A549 (cell line): Measurements from ENCODE around the gene FBXO21. TPM values are rescaled to one million over a fixed set of nuclear protein-coding genes. Genes with fewer than 3 reads are reported as not detected.
A peak's percentile ranks its signal among the peaks of the same experiment; 100 is the strongest.

Experiments
- ATAC-seq, 2 experiments: fragments of 200-7000 bp in 1 of 2; fragments of >200 bp in 1 of 2; cut with Nextera tagmentation in 1 of 2; cut with Tn5 transposase in 1 of 2; 3 replicates each; pipeline versions ENCODE4 v1.8.0 to v1.9.1; 2018 to 2020; ENCODE audit warnings: mild to moderate bottlenecking in 1 of 2, moderate library complexity in 1 of 2
- CTCF ChIA-PET: fragments of 300-600 bp; sonication (Branson Sonifier 250); formaldehyde crosslinking; extraction: SDS; loops from one replicate; lab custom pipeline; 2021; ENCODE audit warnings: antibody characterized with exemption, inconsistent platforms; lab: Yijun Ruan, JAX
- POLR2A ChIA-PET: fragments of 350-600 bp; formaldehyde crosslinking; extraction: SDS; loops from one replicate; lab custom pipeline; 2021; ENCODE audit warnings: antibody characterized with exemption, inconsistent platforms; lab: Yijun Ruan, JAX
- DNase-seq, 2 experiments: peaks; one replicate each; pipeline versions ENCODE4 v3.0.0 to v3.0.0-alpha.2; 2011 to 2016; ENCODE audit warnings: low read depth in 1 of 2, low spot score in 1 of 2
- FAIRE-seq: peaks from 2 replicates; lab custom pipeline; 2011; peaks lifted over from hg19 to GRCh38; lab: Jason Lieb, UNC
- H3K27ac ChIP-seq, 2 experiments: fragments of >200 bp; sonication (Bioruptor Twin); formaldehyde crosslinking; 3 replicates each; pipeline ENCODE4 v1.5.1; 2016 to 2017
- H3K4me1 ChIP-seq: fragments of >200 bp; sonication (Bioruptor Twin); formaldehyde crosslinking; 3 replicates; pipeline ENCODE4 v1.6.1; 2016
- H3K4me2 ChIP-seq: fragments of >200 bp; sonication (Bioruptor Twin); formaldehyde crosslinking; 3 replicates; pipeline ENCODE4 v1.6.1; 2016
- H3K4me3 ChIP-seq: fragments of >200 bp; sonication (Bioruptor Twin); formaldehyde crosslinking; 3 replicates; pipeline ENCODE4 v1.5.1; 2016
- H3K9me3 ChIP-seq: fragments of >200 bp; sonication (Bioruptor Twin); formaldehyde crosslinking; 3 replicates; pipeline ENCODE4 v1.6.1; 2016
- BCL3 ChIP-seq: fragments of >200 bp; sonication (Bioruptor Twin); formaldehyde crosslinking; IDR thresholded peaks from 3 replicates; pipeline ENCODE4 v1.6.1; 2016
- CEBPB ChIP-seq, 2 experiments: fragments of >200 bp in 1 of 2; sonication (Bioruptor Twin) in 1 of 2; formaldehyde crosslinking in 1 of 2; IDR thresholded peaks; 2 replicates each; pipeline ENCODE4 v1.6.1; 2012 to 2016
- EHF ChIP-seq: fragments of 250-450 bp; sonication (Bioruptor Pico); IDR thresholded peaks from 2 replicates; pipeline ENCODE4 v1.5.0; 2020; ENCODE audit warnings: mild to moderate bottlenecking
- FOSL2 ChIP-seq, 2 experiments: fragments of 450-650 bp in 1 of 2; fragments of >200 bp in 1 of 2; sonication (Bioruptor Twin) in 1 of 2; formaldehyde crosslinking; IDR thresholded peaks; 2 replicates each; pipeline versions ENCODE4 v1.5.0 to v1.6.1; 2016 to 2020; ENCODE audit warnings: mild to moderate bottlenecking in 1 of 2, moderate library complexity in 1 of 2
- FOXS1 ChIP-seq: fragments of 250-450 bp; sonication (Bioruptor Pico); IDR thresholded peaks from 2 replicates; pipeline ENCODE4 v1.5.0; 2020; ENCODE audit warnings: mild to moderate bottlenecking, moderate library complexity
- HDAC2 ChIP-seq: fragments of 200-600 bp; sonication (generic); IDR thresholded peaks from 2 replicates; pipeline ENCODE4 v1.6.1; 2016
- HES2 ChIP-seq: fragments of >200 bp; sonication (Bioruptor Twin); formaldehyde crosslinking; IDR thresholded peaks from 2 replicates; pipeline ENCODE4 v1.6.1; 2016
- HOXA7 ChIP-seq: fragments of 250-450 bp; sonication (Bioruptor Pico); IDR thresholded peaks from 2 replicates; pipeline ENCODE4 v1.5.0; 2020; ENCODE audit warnings: mild to moderate bottlenecking, moderate library complexity
- HOXB5 ChIP-seq: fragments of 250-450 bp; sonication (Bioruptor Pico); IDR thresholded peaks from 2 replicates; pipeline ENCODE4 v1.5.0; 2020; ENCODE audit warnings: mild to moderate bottlenecking, moderate library complexity
- MAFK ChIP-seq: fragments of 450-650 bp; IDR thresholded peaks from 2 replicates; pipeline ENCODE4 v1.6.1; 2014; ENCODE audit not compliant: partially characterized antibody
- MAZ ChIP-seq: fragments of 150-350 bp; IDR thresholded peaks from 2 replicates; pipeline ENCODE4 v1.6.1; 2014; ENCODE audit warnings: antibody characterized with exemption, low read depth, low read length, borderline replicate concordance
- MYC ChIP-seq: IDR thresholded peaks from 2 replicates; pipeline ENCODE4 v1.6.1; 2012; ENCODE audit warnings: mild to moderate bottlenecking, inconsistent platforms, low read length, improper control_type of control experiment, borderline replicate concordance
- NR3C1 ChIP-seq: fragments of >200 bp; sonication (Bioruptor Twin); formaldehyde crosslinking; IDR thresholded peaks from 3 replicates; pipeline ENCODE4 v1.6.1; 2017
- PBX3 ChIP-seq: IDR thresholded peaks from 2 replicates; pipeline ENCODE4 v1.6.1; 2012
- RARB ChIP-seq: fragments of 250-450 bp; sonication (Bioruptor Pico); IDR thresholded peaks from 2 replicates; pipeline ENCODE4 v1.8.0; 2021; ENCODE audit warnings: mild to moderate bottlenecking, moderate library complexity
- REST ChIP-seq: fragments of 200-600 bp; sonication (generic); IDR thresholded peaks from 2 replicates; pipeline ENCODE4 v1.6.1; 2016; ENCODE audit warnings: antibody characterized with exemption, mild to moderate bottlenecking, moderate library complexity
- SMC3 ChIP-seq: fragments of >200 bp; sonication (Bioruptor Twin); formaldehyde crosslinking; IDR thresholded peaks from 3 replicates; pipeline ENCODE4 v1.6.1; 2018; ENCODE audit warnings: inconsistent platforms
- USF2 ChIP-seq: fragments of 450-650 bp; IDR thresholded peaks from 2 replicates; pipeline ENCODE4 v1.6.1; 2014; ENCODE audit warnings: antibody characterized with exemption
- ZC3H11A ChIP-seq: fragments of 450-650 bp; IDR thresholded peaks from 2 replicates; pipeline ENCODE4 v1.6.1; 2014; ENCODE audit warnings: antibody characterized with exemption, mild to moderate bottlenecking
- WGBS: methylation state at CpG from one replicate; pipeline ENCODE4 v1.1.6; 2017; ENCODE audit errors: missing lambda C conversion rate; 5-methylcytosine and 5-hydroxymethylcytosine counted together
- polyA plus RNA-seq, 4 experiments: library from polyadenylated mRNA; depleted of rRNA in 3 of 4; stranded (reverse); fragments of >200 nt; fragmentation: RNase III in 1 of 4; extraction: RNeasy Plus Mini Kit Qiagen cat#74134 plus additional on column Dnase treatment in 1 of 4; gene quantifications; 2 replicates in 3 of 4; 3 replicates in 1 of 4; pipeline ENCODE4 v1.2.3, GENCODE V29; 2011 to 2017

The FBXO21 gene
- polyA plus RNA-seq, 2 of the 4 experiments (the other 2 are of a cell fraction) = 33.2 to 62.4 TPM

GRCh38 chr12:117208206-117208605 is 17.9 kb upstream of the FBXO21 start:
- DNase-seq (no peak), FAIRE-seq (no peak), ATAC-seq (no peak)
- ChIA-PET POLR2A (no interaction called here), CTCF (interaction anchor here (0.8 to 16.3 kb wide), 3 partner anchors 9 to 643 kb away, joined by 3 to 287 read pairs (median 9); no protein-coding TSS in a partner anchor)
- 79% methylated on average over 16 of the region's 16 CpGs for WGBS
- no peak for TF ChIP-seq MAZ
- Histone ChIP-seq H3K9me3 (no peaks in the 10 kb centered on the region), H3K4me2 (no peak overlapping the region), H3K27ac (no peak overlapping the region), H3K4me3 (no peak overlapping the region), H3K4me1 (0 out of 3 replicates have a peak, but pooled peaks cover 2% of the 10 kb centered on the region)

GRCh38 chr12:117207675-117208074 is 17.4 kb upstream of the FBXO21 start:
- H3K4me1 ChIP-seq = no peaks in the 10 kb centered on the region
- H3K27ac ChIP-seq = peak overlapping the region in 1 of 2 experiments; percentile 32; a peak in 1 of 6 replicates
- TF ChIP-seq HES2 (no peak), FOXS1 (CRISPR knock-in tag) (no peak), BCL3 (no peak), NR3C1 (no peak), FOSL2 (IDR thresholded peaks at IDR 0.05) (no peak), FOSL2 (CRISPR knock-in tag; IDR thresholded peaks at IDR 0.05) (no peak), CEBPB (IDR thresholded peaks at IDR 0.05) (no peak), ZC3H11A (no peak), RARB (no peak), MYC (no peak), HOXB5 (CRISPR knock-in tag) (no peak)
- TF ChIP-seq, all 56 proteins: peak for 0
- H3K9me3 ChIP-seq = no peaks in the 10 kb centered on the region
- H3K4me2 ChIP-seq = no peak overlapping the region
- DNase-seq (no peak), ATAC-seq (no peak), FAIRE-seq (no peak)
- CTCF ChIA-PET = interaction anchor here (0.8 to 16.3 kb wide), 4 partner anchors 10 to 643 kb away, joined by 3 to 287 read pairs (median 8); no protein-coding TSS in a partner anchor
- no peak overlapping the region for H3K4me3 ChIP-seq
- WGBS = no CpG with 5 or more reads among the region's 2 CpGs
- POLR2A ChIA-PET = no interaction called here

GRCh38 chr12:117202556-117202955 is 12.3 kb upstream of the FBXO21 start:
- 80% methylated on average over 9 of the region's 9 CpGs for WGBS
- FAIRE-seq (no peak), ATAC-seq (no peak), DNase-seq (no peak)
- ChIA-PET CTCF (interaction anchor here (1.0 to 8.6 kb wide), 5 partner anchors 9 to 647 kb away, joined by 3 to 83 read pairs (median 5); no protein-coding TSS in a partner anchor), POLR2A (no interaction called here)
- Histone ChIP-seq H3K9me3 (no peaks in the 10 kb centered on the region; the same call in 2 of the 3 replicates), H3K4me1 (no peaks in the 10 kb centered on the region), H3K4me2 (no peak overlapping the region), H3K4me3 (no peak overlapping the region), H3K27ac (no peak overlapping the region)
- no peak for TF ChIP-seq MAZ
- TF ChIP-seq PBX3 = no peak
- TF ChIP-seq REST = no peak
- TF ChIP-seq SMC3 = no peak
- no peak for TF ChIP-seq EHF (CRISPR knock-in tag)
- TF ChIP-seq MYC = no peak
- no peak for TF ChIP-seq USF2
- TF ChIP-seq HOXA7 = no peak
- TF ChIP-seq MAFK = no peak
- no peak for TF ChIP-seq HDAC2
